Natural killer cell treated with Interleukin-12 subunit alpha and Interleukin-12 subunit beta and Interleukin-15 and Interleukin-18, amount 100 ng/mL, for 72 hours (primary cell): ENCODE measurements around the gene SLC27A3. TPM values are rescaled to one million over a fixed set of nuclear protein-coding genes. Genes with fewer than 3 reads are reported as not detected.

Source experiments
- ATAC-seq, 2 donors: fragments of 150-1000 bp; cut with Tn5 transposase in 1 of 2; sonication (Bioruptor Pico), chemical (Tn5 transposase) in 1 of 2; 2 replicates each; pipeline ENCODE4 v1.10.0; 2021
- DNase-seq: peaks from one replicate; pipeline ENCODE4 v3.0.0; 2022; ENCODE audit warnings: low spot score
- H3K27ac Mint-ChIP-seq, 2 donors: 1 replicate in 1 of 2; 2 replicates in 1 of 2; pipeline ENCODE4 v1.8.0; 2022; ENCODE audit warnings: mixed read lengths in 2 of 2, mild to moderate bottlenecking in 1 of 2, moderate library complexity in 1 of 2
- H3K27me3 Mint-ChIP-seq, 2 donors: 1 replicate in 1 of 2; 2 replicates in 1 of 2; pipeline ENCODE4 v1.8.0; 2022; ENCODE audit warnings: mixed read lengths in 2 of 2
- H3K36me3 Mint-ChIP-seq: one replicate; pipeline ENCODE4 v1.8.0; 2022; ENCODE audit warnings: mixed read lengths
- H3K4me1 Mint-ChIP-seq, 2 donors: 1 replicate in 1 of 2; 2 replicates in 1 of 2; pipeline ENCODE4 v1.8.0; 2022; ENCODE audit warnings: low read depth in 2 of 2, mixed read lengths in 2 of 2, mild to moderate bottlenecking in 1 of 2
- H3K4me3 Mint-ChIP-seq: one replicate; pipeline ENCODE4 v1.8.0; 2022; ENCODE audit warnings: mixed read lengths
- H3K9me3 Mint-ChIP-seq: 2 replicates; pipeline ENCODE4 v1.8.0; 2022; ENCODE audit warnings: mixed read lengths
- total RNA-seq, 2 donors: library from RNA; stranded (reverse); gene quantifications; one replicate each; pipeline ENCODE4 v1.2.3, GENCODE V29; 2022

Gene SLC27A3
- total RNA-seq, 2 donors from 2014 or later = 33.6 to 69.9 TPM

DNA sequence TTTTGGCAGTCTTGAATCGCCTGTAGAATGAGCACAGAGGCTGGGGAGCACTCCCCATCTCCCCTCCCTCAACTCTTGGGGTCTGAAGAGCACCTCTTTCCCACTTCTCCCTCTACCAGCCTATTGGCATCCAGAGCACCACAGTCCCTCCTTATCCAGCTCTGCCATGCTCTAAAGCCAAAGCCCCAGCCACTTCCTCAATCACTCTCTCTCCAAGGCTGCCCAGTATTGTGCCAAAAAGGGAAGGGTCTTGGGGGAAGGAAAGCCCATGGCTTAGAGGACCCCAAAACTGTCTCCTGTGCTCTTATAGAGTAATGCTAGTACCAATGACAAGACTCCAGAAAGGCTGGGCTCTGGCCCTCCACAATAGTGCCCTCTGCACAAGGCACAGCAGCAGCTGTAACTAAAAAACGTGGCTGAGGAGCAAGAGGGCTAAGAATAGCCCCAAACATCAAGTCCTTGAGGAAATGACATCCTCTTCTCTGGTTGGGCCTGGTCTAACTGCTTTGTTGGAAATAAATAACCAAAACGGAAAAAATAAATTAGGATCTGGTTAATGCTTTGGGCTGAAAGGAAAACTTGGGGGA is 28.4 kb downstream of the SLC27A3 start:
- Mint-ChIP-seq H3K36me3 (peaks cover 5% of the 10 kb centered on the region), H3K4me1 (peaks cover 21 to 32% of the 10 kb centered on the region in 2 donors), H3K27ac (peak overlapping the region; percentile 67 to 76), H3K9me3 (no peaks in the 10 kb centered on the region), H3K4me3 (no peak overlapping the region), H3K27me3 (no peaks in the 10 kb centered on the region)
- ATAC-seq (no peak), DNase-seq (peak; percentile 15)

DNA sequence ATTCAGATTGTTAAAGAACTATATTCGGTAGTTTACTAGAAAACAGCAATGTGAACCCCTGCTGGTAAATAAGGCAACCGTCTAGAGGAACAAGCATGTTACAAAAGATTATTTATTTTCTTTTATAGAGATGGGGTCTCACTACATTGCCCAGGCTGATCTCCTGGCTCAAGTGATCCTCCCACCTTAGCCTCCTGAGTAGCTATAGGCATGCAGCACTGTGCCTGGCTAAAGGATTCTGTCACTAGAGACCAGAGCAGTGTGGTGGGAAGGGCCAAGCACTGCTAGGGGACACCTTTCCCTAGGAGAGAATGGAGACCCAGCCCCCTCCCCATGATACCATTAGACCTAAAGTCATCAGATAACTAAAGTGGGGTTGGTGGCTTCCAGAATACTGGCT is 28.9 kb downstream of the SLC27A3 start:
- Mint-ChIP-seq H3K36me3 (peaks cover 5% of the 10 kb centered on the region), H3K27me3 (no peaks in the 10 kb centered on the region), H3K9me3 (no peaks in the 10 kb centered on the region), H3K27ac (peak overlapping the region; percentile 67 to 76), H3K4me3 (no peak overlapping the region), H3K4me1 (peaks cover 21 to 32% of the 10 kb centered on the region in 2 donors)
- ATAC-seq = no peak
- peak; percentile 18 for DNase-seq

DNA sequence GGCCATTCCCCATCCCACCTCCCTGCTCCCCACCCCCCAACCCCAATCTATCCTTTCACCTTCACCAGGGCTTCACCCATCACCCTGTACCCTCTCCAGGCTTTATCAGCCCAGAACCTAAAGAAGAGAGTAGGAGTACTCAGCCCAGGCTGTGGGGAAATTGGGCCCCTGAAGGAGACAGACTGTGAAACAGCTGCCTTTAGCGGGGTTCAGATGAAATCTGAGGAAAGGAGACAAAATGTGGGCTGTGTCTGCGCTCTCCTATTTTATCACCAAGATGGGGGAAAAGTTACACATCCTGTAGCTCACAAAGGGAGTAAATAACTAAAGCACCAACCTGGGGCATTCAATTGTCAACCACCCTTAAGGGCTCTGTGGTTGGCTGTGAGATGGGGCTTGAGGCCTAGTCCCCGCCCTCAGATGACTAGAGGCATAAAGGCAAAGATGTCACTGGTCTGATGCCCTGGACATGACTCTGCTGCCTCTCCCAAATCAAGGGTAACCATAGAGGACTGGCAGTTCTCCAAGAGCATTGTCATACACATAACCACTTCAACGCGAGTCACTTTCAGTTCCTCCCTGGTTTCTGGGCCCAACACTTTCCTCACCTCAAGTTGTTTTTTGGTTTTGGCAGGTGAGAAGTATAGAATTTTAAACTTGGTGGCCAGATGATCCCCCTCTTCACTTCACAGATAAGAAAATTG is 30.0 kb downstream of the SLC27A3 start:
- ATAC-seq (peak; percentile 88 to 97), DNase-seq (no peak)
- Mint-ChIP-seq H3K36me3 (peaks cover 14% of the 10 kb centered on the region), H3K27me3 (no peaks in the 10 kb centered on the region), H3K9me3 (no peaks in the 10 kb centered on the region), H3K4me1 (peaks cover 21 to 32% of the 10 kb centered on the region in 2 donors), H3K27ac (peak overlapping the region; percentile 74 to 77), H3K4me3 (peak overlapping the region; percentile 23)

DNA sequence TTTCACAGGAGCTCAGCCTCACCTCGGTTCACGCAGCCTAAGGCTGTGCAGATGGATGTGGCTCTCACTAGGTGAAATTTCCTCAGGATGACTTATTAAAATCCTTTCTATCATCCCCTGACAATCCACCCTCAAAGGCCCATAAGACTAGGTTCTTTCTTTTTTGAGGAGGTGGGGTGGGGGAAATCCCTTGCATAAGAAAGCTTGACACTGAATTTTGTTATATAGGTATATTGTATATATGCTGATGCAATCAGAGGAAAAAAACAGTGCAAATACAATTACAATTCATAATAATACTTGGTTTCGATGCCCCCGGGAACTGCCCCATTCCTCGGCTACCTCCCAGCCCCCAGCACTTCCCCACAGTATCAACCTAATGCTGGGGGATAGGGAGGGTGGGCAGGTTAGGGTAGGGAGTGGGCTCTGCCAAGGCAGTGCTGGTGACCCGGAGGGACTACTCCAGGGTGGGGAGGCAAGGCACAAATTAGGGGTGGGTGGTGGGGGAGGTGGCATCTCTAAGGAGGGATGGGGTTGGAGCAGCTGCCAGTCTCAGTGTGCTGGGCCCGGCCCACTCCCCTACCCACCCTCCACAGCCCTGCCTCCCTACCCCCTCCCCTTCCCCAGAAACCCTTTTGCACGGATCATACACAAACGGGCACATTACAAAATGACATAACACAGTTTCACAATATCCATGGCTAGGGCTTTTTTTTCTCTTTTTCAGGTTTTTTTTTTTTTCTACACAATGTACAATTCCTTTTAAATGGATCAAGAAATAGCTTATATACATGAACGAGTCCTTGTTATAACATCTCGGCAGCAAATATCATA is 30.9 kb downstream of the SLC27A3 start:
- DNase-seq (no peak), ATAC-seq (no peak)
- peaks cover 14% of the 10 kb centered on the region for H3K36me3 Mint-ChIP-seq
- H3K27ac Mint-ChIP-seq = peak overlapping the region; percentile 74 to 77
- H3K4me3 Mint-ChIP-seq = no peak overlapping the region
- no peaks in the 10 kb centered on the region for H3K9me3 Mint-ChIP-seq
- H3K4me1 Mint-ChIP-seq = peaks cover 21 to 32% of the 10 kb centered on the region in 2 donors
- no peaks in the 10 kb centered on the region for H3K27me3 Mint-ChIP-seq

DNA sequence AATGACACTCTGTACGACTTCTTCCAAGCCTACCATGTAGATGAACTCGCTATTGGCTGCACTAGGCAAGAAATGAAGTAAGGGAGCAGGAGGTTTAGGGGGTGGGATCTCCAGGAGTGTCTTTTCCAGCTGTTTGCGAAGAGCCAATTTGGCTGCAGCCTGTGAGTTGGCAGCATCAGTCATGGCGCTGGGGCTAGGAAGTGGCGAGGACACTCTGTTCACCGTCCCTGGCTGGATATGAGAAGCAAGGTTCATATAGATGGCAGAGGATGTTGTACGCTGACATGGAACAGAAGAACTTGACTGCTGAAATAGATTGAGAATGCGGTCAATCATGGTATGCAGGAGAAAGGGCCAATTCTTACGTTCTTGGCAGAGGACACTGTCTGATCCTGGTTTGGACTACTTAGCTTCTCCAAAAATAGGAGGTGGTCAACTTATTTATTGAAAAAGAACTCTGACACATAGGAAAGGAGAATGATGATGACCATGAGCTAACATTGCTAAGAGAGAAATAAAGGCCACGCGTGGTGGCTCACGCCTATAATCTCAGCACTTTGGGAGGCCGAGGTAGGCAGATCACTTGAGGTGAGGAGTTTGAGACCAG is 41.2 kb downstream of the SLC27A3 start:
- H3K27me3 Mint-ChIP-seq = no peaks in the 10 kb centered on the region
- peak overlapping the region in 1 of 2 donors; percentile 63 for H3K27ac Mint-ChIP-seq
- H3K4me3 Mint-ChIP-seq = no peak overlapping the region
- H3K36me3 Mint-ChIP-seq = peaks cover 40% of the 10 kb centered on the region
- no peaks in the 10 kb centered on the region for H3K9me3 Mint-ChIP-seq
- no peak for ATAC-seq
- DNase-seq = no peak
- H3K4me1 Mint-ChIP-seq = peaks cover 0 to 12% of the 10 kb centered on the region in 2 donors

DNA sequence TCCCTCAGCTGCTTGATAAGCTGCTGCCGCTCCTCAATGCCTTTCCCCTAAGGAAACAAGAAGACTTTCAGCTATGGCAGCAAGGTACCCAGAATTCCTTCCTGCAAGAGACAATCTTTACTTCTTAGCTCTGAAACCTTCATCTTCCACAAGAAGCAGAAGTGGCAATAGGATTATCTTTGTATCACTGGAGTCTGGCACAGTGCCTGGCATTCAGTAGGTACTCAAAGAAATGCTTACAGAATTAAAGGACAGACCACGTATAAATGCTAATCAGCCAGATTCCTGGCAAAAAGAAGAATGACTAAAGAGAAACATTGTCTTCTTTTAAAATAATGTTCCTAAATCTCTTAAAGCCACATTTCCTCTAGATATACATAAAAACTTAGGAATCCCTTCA is 43.7 kb downstream of the SLC27A3 start:
- DNase-seq = no peak
- Mint-ChIP-seq H3K4me1 (peaks cover 0 to 8% of the 10 kb centered on the region in 2 donors), H3K27me3 (no peaks in the 10 kb centered on the region), H3K4me3 (no peak overlapping the region), H3K9me3 (no peaks in the 10 kb centered on the region), H3K36me3 (peaks cover 28% of the 10 kb centered on the region), H3K27ac (no peak overlapping the region)
- ATAC-seq = no peak

DNA sequence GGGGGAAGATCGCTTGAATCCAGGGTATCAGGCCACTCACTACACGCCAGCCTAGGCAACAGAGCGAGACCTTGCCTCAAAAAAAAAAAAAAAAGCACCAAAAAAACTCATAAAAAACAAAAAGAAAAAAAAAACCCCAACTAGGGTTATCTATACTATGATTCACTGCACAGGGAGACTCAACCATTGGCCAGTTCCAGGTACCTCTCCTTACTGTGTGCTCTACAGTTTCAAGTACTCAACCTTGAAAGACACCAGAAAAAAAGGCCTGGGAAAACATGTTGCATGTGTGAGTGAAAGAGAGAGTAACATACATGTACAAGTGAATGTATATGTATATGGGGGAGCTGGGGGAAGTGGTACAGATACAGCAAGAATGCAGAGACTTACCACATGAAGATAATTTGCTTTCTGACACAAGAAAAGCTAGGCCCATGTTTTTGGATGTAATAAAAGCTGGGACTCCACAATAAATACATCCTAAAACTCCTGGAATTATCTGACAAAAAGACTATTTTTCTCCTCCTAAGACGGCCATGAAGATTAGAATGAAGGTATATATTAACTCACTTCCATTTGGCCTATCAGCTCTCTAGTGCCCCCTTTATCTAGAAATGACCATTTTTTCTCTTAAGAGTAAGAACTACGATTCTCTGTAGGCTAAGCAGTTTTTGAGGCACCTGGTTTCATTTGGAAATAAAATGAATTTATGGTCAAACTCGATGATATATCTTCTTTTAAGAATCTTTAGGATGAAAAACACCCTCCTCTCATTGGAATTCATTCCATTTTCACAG is 52.2 kb downstream of the SLC27A3 start:
- Mint-ChIP-seq H3K4me3 (no peak overlapping the region), H3K9me3 (no peaks in the 10 kb centered on the region), H3K27me3 (no peaks in the 10 kb centered on the region), H3K36me3 (peaks cover 4% of the 10 kb centered on the region), H3K27ac (no peak overlapping the region), H3K4me1 (peaks cover 0 to 4% of the 10 kb centered on the region in 2 donors)
- DNase-seq (no peak), ATAC-seq (no peak)

Other genes with a start within 250 kb of the SLC27A3 start
- 100 to 1,000 TPM in 1 of 2 donors, 10 to 100 TPM in 1; 90.9 to 106 TPM for gene S100A6, start 239.4 kb upstream of the SLC27A3 start, total RNA-seq
- gene S100A5, start 234.5 kb upstream of the SLC27A3 start, total RNA-seq = not detected
- 100 to 1,000 TPM in 1 of 2 donors, 10 to 100 TPM in 1; 85.4 to 124 TPM for gene S100A4, start 229.6 kb upstream of the SLC27A3 start, total RNA-seq
- gene S100A3, start 226.1 kb upstream of the SLC27A3 start, total RNA-seq = not detected
- under 1 TPM in 1 of 2 donors, not detected in 1; 0.48 TPM for gene S100A2, start 209.6 kb upstream of the SLC27A3 start, total RNA-seq
- gene S100A16, start 162.3 kb upstream of the SLC27A3 start, total RNA-seq = not detected
- gene S100A14, start 159.1 kb upstream of the SLC27A3 start, total RNA-seq = not detected
- 10 to 100 TPM in 1 of 2 donors, 1 to 10 TPM in 1; 5.0 to 10.3 TPM for gene S100A13, start 147.9 kb upstream of the SLC27A3 start, total RNA-seq
- not detected for gene S100A1, start 147.0 kb upstream of the SLC27A3 start, total RNA-seq
- gene CHTOP, start 141.3 kb upstream of the SLC27A3 start, total RNA-seq = 10 to 100 TPM; 82.1 to 96.8 TPM
- gene SNAPIN, start 116.7 kb upstream of the SLC27A3 start, total RNA-seq = 10 to 100 TPM; 23.9 to 42.5 TPM
- gene ILF2, start 104.4 kb upstream of the SLC27A3 start, total RNA-seq = 100 to 1,000 TPM; 198 to 210 TPM
- gene NPR1, start 96.7 kb upstream of the SLC27A3 start, total RNA-seq = not detected
- gene INTS3, start 47.4 kb upstream of the SLC27A3 start, total RNA-seq = 10 to 100 TPM; 42.1 to 62.0 TPM
- gene GATAD2B, start 147.6 kb downstream of the SLC27A3 start, total RNA-seq = 10 to 100 TPM; 58.5 to 76.6 TPM
- gene DENND4B, start 171.3 kb downstream of the SLC27A3 start, total RNA-seq = 100 to 1,000 TPM; 161 to 205 TPM
- 100 to 1,000 TPM; 103 to 129 TPM for gene CRTC2, start 183.2 kb downstream of the SLC27A3 start, total RNA-seq
- gene SLC39A1, start 188.1 kb downstream of the SLC27A3 start, total RNA-seq = 10 to 100 TPM; 65.6 to 74.2 TPM
- 1 to 10 TPM; 4.5 to 6.1 TPM for gene CREB3L4, start 192.5 kb downstream of the SLC27A3 start, total RNA-seq
- 100 to 1,000 TPM; 164 to 255 TPM for gene JTB, start 202.3 kb downstream of the SLC27A3 start, total RNA-seq
- 10 to 100 TPM in 1 of 2 donors, 1 to 10 TPM in 1; 7.8 to 11.5 TPM for gene RAB13, start 210.9 kb downstream of the SLC27A3 start, total RNA-seq
- 100 to 1,000 TPM; 370 to 905 TPM for gene RPS27, start 215.4 kb downstream of the SLC27A3 start, total RNA-seq